Stomach (tissue), 9 donors: ENCODE data around the gene CLDN9. TPM values are rescaled to one million over a fixed set of nuclear protein-coding genes. Genes with fewer than 3 reads are reported as not detected.

Source experiments
- DNase-seq, 2 donors: peaks; one replicate each; pipeline versions ENCODE4 v3.0.0 to v3.0.0-alpha.2; 2013 to 2019
- H3K27ac ChIP-seq, 5 donors: fragments of 200-600 bp in 4 of 5; sonication (generic) in 4 of 5; one replicate each; pipeline ENCODE4 v1.5.1; 2013 to 2019; ENCODE audit warnings: mild to moderate bottlenecking in 1 of 5, moderate library complexity in 1 of 5
- H3K27me3 ChIP-seq, 3 donors: fragments of 200-600 bp; sonication (generic); one replicate each; pipeline ENCODE4 v1.5.1; 2017 to 2019; ENCODE audit warnings: mixed run types in 1 of 3
- H3K36me3 ChIP-seq, 4 donors: fragments of 200-600 bp; sonication (generic); 1 replicate in 3 of 4; 2 replicates in 1 of 4; pipeline ENCODE4 v1.5.1; 2016 to 2019
- H3K4me1 ChIP-seq, 4 donors: fragments of 200-600 bp; sonication (generic); one replicate each; pipeline ENCODE4 v1.5.1; 2016 to 2019
- H3K4me3 ChIP-seq, 4 donors: fragments of 200-600 bp; sonication (generic) in 3 of 4; one replicate each; pipeline ENCODE4 v1.5.1; 2016 to 2019; ENCODE audit warnings: mild to moderate bottlenecking in 1 of 4
- H3K9me3 ChIP-seq, 4 donors: fragments of 200-600 bp; sonication (generic); one replicate each; pipeline ENCODE4 v1.5.1; 2016 to 2019
- CTCF ChIP-seq, 7 experiments: fragments of 450-650 bp in 4 of 7; fragments of 200-600 bp in 3 of 7; sonication (generic) in 3 of 7; IDR thresholded peaks; one replicate each; pipeline ENCODE4 v1.5.1; 2016 to 2019; ENCODE audit warnings: antibody characterized with exemption in 7 of 7, control low read depth in 2 of 7, mild to moderate bottlenecking in 1 of 7
- EP300 ChIP-seq: sonication (generic); formaldehyde crosslinking; IDR thresholded peaks from one replicate; pipeline ENCODE4 v1.6.1; 2017; ENCODE audit warnings: antibody characterized with exemption
- POLR2A ChIP-seq, 4 donors: fragments of 450-650 bp; IDR thresholded peaks; one replicate each; pipeline ENCODE4 v1.6.1; 2016; ENCODE audit warnings: antibody characterized with exemption in 4 of 4, control low read depth in 2 of 4, mild to moderate bottlenecking in 1 of 4, moderate library complexity in 1 of 4
- POLR2AphosphoS5 ChIP-seq, 3 donors: sonication (generic); formaldehyde crosslinking; IDR thresholded peaks; one replicate each; pipeline ENCODE4 v1.6.1; 2016; ENCODE audit warnings: antibody characterized with exemption in 3 of 3
- WGBS, 5 donors: extraction: QIAGEN DNeasy Blood & Tissue Kit in 3 of 5; methylation state at CpG; one replicate each; pipeline versions ENCODE4 v1.1.5 to v1.1.7; 2013 to 2018; 5-methylcytosine and 5-hydroxymethylcytosine counted together
- intact Hi-C: fragments of 100-400 bp; cut with DNase I; formaldehyde crosslinking; loops from one replicate; pipeline ENCODE4 v1.15.1; 2023; ENCODE audit warnings: low total_unique reads
- polyA plus RNA-seq, 3 donors: library from polyadenylated mRNA; stranded (reverse); fragments of 200-250 nt; gene quantifications; one replicate each; pipeline ENCODE4 v1.2.3, GENCODE V29; 2013
- total RNA-seq, 5 donors: library from RNA; depleted of rRNA; stranded (reverse); fragments of >200 nt; gene quantifications; one replicate each; pipeline versions ENCODE4 v1.1.0 to v1.2.3, GENCODE V29; 2014 to 2016
- donor health status: healthy with polysubstance abuse.
- donor health status: Bipolar disorder and iron deficiency.
- donor health status: healthy.

Gene CLDN9
- total and polyA plus RNA-seq, 8 donors: 0.28 to 0.31 TPM; not detected in 6

GRCh38 chr16:2975161-2975795, 37.4 kb upstream of the CLDN9 start:
- Histone ChIP-seq H3K4me1 (peaks cover 24 to 43% (median 31%) of the 10 kb centered on the region in 4 donors), H3K36me3 (peaks cover 0 to 10% (median 0%) of the 10 kb centered on the region in 4 donors), H3K27me3 (peaks cover 0 to 23% (median 7%) of the 10 kb centered on the region in 3 donors), H3K27ac (no peak overlapping the region), H3K4me3 (no peak overlapping the region), H3K9me3 (no peaks in the 10 kb centered on the region)
- no peak for TF ChIP-seq POLR2AphosphoS5 (IDR thresholded peaks at IDR 0.05)
- TF ChIP-seq CTCF (IDR thresholded peaks at IDR 0.05): no peak
- no peak for TF ChIP-seq EP300
- TF ChIP-seq POLR2A (IDR thresholded peaks at IDR 0.05): no peak
- WGBS, 5 donors: 91 to 95% (median 92%) methylated on average over 12 to 28 of the region's 28 CpGs
- no peak for DNase-seq
- intact Hi-C loops: no loop called here

- peaks cover 0 to 10% (median 0%) of the 10 kb centered on the region in 4 donors for H3K36me3 ChIP-seq
- peaks cover 25 to 40% (median 30%) of the 10 kb centered on the region in 4 donors for H3K4me1 ChIP-seq
- peaks cover 0 to 20% (median 7%) of the 10 kb centered on the region in 3 donors for H3K27me3 ChIP-seq
- no peak overlapping the region for H3K4me3 ChIP-seq
- intact Hi-C loops: no loop called here
- no peaks in the 10 kb centered on the region for H3K9me3 ChIP-seq
- H3K27ac ChIP-seq: no peak overlapping the region
- 67 to 86% (median 80%) methylated on average over 7 of the region's 7 CpGs for WGBS, 5 donors
- no peak for DNase-seq
- TF ChIP-seq POLR2AphosphoS5 (IDR thresholded peaks at IDR 0.05) (no peak), EP300 (no peak), POLR2A (IDR thresholded peaks at IDR 0.05) (no peak), CTCF (IDR thresholded peaks at IDR 0.05) (no peak)
Measured at GRCh38 chr16:2976201-2976600, 36.5 kb upstream of the CLDN9 start.

- 76 to 93% (median 82%) methylated on average over 6 to 15 of the region's 15 CpGs for WGBS, 5 donors
- Histone ChIP-seq H3K36me3 (peaks cover 0 to 10% (median 0%) of the 10 kb centered on the region in 4 donors), H3K27me3 (peaks cover 0 to 20% (median 7%) of the 10 kb centered on the region in 3 donors), H3K9me3 (no peaks in the 10 kb centered on the region), H3K27ac (peak overlapping the region in 3 of 5 donors; percentile 3 to 56 (median 29)), H3K4me3 (no peak overlapping the region), H3K4me1 (peaks cover 26 to 41% (median 32%) of the 10 kb centered on the region in 4 donors)
- no peak for DNase-seq
- intact Hi-C loops: no loop called here
- TF ChIP-seq CTCF (IDR thresholded peaks at IDR 0.05): no peak
Measured at GRCh38 chr16:2976673-2977072, 36.0 kb upstream of the CLDN9 start.

GRCh38 chr16:2977440-2977839, 35.3 kb upstream of the CLDN9 start:
- TF ChIP-seq POLR2AphosphoS5 (IDR thresholded peaks at IDR 0.05) (peak in 1 of 3 donors; percentile 20), EP300 (no peak)
- H3K27me3 ChIP-seq: peaks cover 0 to 20% (median 7%) of the 10 kb centered on the region in 3 donors
- no peaks in the 10 kb centered on the region for H3K9me3 ChIP-seq
- WGBS, 5 donors: 29 to 60% (median 42%) methylated on average over 6 of the region's 6 CpGs
- peaks cover 0 to 7% (median 0%) of the 10 kb centered on the region in 4 donors for H3K36me3 ChIP-seq
- no peak overlapping the region for H3K4me3 ChIP-seq
- intact Hi-C loops: no loop called here
- peaks cover 26 to 41% (median 32%) of the 10 kb centered on the region in 4 donors for H3K4me1 ChIP-seq
- DNase-seq: peak in 1 of 2 donors; percentile 90
- peak overlapping the region; percentile 29 to 57 (median 54) for H3K27ac ChIP-seq
